ENCODE data around the gene C1QL3.

C1QL3 gene

GRCh38 chr10:16521311-16522016 is at the start of gene C1QL3:
Gene C1QL3 (minus strand): TSS chr10:16521879. CDS start chr10:16521065, 814 bp downstream.
- H3K4me3 ChIP-seq (ENCODE audit: low read depth in 1 of 2, low read length in 2 of 2): peak within 1 kb of the TSS; percentile 38 to 57
- H3K9me3 ChIP-seq (ENCODE audit: control insufficient read depth in 1 of 2, low read length in 2 of 2): no peaks in the 10 kb centered on the region
- peaks cover 15 to 26% of the 10 kb centered on the region in 2 donors for H3K27me3 ChIP-seq (ENCODE audit: control insufficient read depth in 1 of 2, insufficient read depth in 2 of 2, low read length in 2 of 2)
- no peak within 1 kb of the TSS for H3K27ac ChIP-seq (ENCODE audit: low read depth, low read length)
- H3K9ac ChIP-seq (ENCODE audit: low read depth in 1 of 2, low read length in 2 of 2): no peak within 1 kb of the TSS
- H3K36me3 ChIP-seq (ENCODE audit: control insufficient read depth in 1 of 2, insufficient read depth in 2 of 2, low read length in 2 of 2): no peaks in the 10 kb centered on the region
- peaks cover 0 to 3% of the 10 kb centered on the region in 2 donors for H3K4me1 ChIP-seq (ENCODE audit: control insufficient read depth in 1 of 2, insufficient read depth in 2 of 2, low read length in 2 of 2)

GRCh38 chr10:16570731-16571130 is 49.1 kb upstream of the C1QL3 start:
- H3K9me3 ChIP-seq (ENCODE audit: control insufficient read depth in 1 of 2, low read length in 2 of 2): no peaks in the 10 kb centered on the region
- no peaks in the 10 kb centered on the region for H3K27me3 ChIP-seq (ENCODE audit: control insufficient read depth in 1 of 2, insufficient read depth in 2 of 2, low read length in 2 of 2)
- no peak overlapping the region for H3K27ac ChIP-seq (ENCODE audit: low read depth, low read length)
- no peaks in the 10 kb centered on the region for H3K4me1 ChIP-seq (ENCODE audit: control insufficient read depth in 1 of 2, insufficient read depth in 2 of 2, low read length in 2 of 2)
- H3K9ac ChIP-seq (ENCODE audit: low read depth in 1 of 2, low read length in 2 of 2): no peak overlapping the region
- H3K4me3 ChIP-seq (ENCODE audit: low read depth in 1 of 2, low read length in 2 of 2): no peak overlapping the region
- no peaks in the 10 kb centered on the region for H3K36me3 ChIP-seq (ENCODE audit: control insufficient read depth in 1 of 2, insufficient read depth in 2 of 2, low read length in 2 of 2)

GRCh38 chr10:16566202-16566805 is 44.6 kb upstream of the C1QL3 start:
- no peak overlapping the region for H3K4me3 ChIP-seq (ENCODE audit: low read depth in 1 of 2, low read length in 2 of 2)
- no peaks in the 10 kb centered on the region for H3K9me3 ChIP-seq (ENCODE audit: control insufficient read depth in 1 of 2, low read length in 2 of 2)
- no peak overlapping the region for H3K9ac ChIP-seq (ENCODE audit: low read depth in 1 of 2, low read length in 2 of 2)
- no peaks in the 10 kb centered on the region for H3K4me1 ChIP-seq (ENCODE audit: control insufficient read depth in 1 of 2, insufficient read depth in 2 of 2, low read length in 2 of 2)
- no peaks in the 10 kb centered on the region for H3K27me3 ChIP-seq (ENCODE audit: control insufficient read depth in 1 of 2, insufficient read depth in 2 of 2, low read length in 2 of 2)
- no peak overlapping the region for H3K27ac ChIP-seq (ENCODE audit: low read depth, low read length)
- no peaks in the 10 kb centered on the region for H3K36me3 ChIP-seq (ENCODE audit: control insufficient read depth in 1 of 2, insufficient read depth in 2 of 2, low read length in 2 of 2)

- H3K27ac ChIP-seq (ENCODE audit: low read depth, low read length): no peak overlapping the region
- no peaks in the 10 kb centered on the region for H3K27me3 ChIP-seq (ENCODE audit: control insufficient read depth in 1 of 2, insufficient read depth in 2 of 2, low read length in 2 of 2)
- no peaks in the 10 kb centered on the region for H3K4me1 ChIP-seq (ENCODE audit: control insufficient read depth in 1 of 2, insufficient read depth in 2 of 2, low read length in 2 of 2)
- no peaks in the 10 kb centered on the region for H3K9me3 ChIP-seq (ENCODE audit: control insufficient read depth in 1 of 2, low read length in 2 of 2)
- no peaks in the 10 kb centered on the region for H3K36me3 ChIP-seq (ENCODE audit: control insufficient read depth in 1 of 2, insufficient read depth in 2 of 2, low read length in 2 of 2)
- H3K4me3 ChIP-seq (ENCODE audit: low read depth in 1 of 2, low read length in 2 of 2): no peak overlapping the region
- H3K9ac ChIP-seq (ENCODE audit: low read depth in 1 of 2, low read length in 2 of 2): no peak overlapping the region
These were observed 43.9 kb upstream of the C1QL3 start for GRCh38 chr10:16565604-16566003.

GRCh38 chr10:16562891-16563290 is 41.2 kb upstream of the C1QL3 start:
- no peak overlapping the region for H3K4me3 ChIP-seq (ENCODE audit: low read depth in 1 of 2, low read length in 2 of 2)
- no peaks in the 10 kb centered on the region for H3K36me3 ChIP-seq (ENCODE audit: control insufficient read depth in 1 of 2, insufficient read depth in 2 of 2, low read length in 2 of 2)
- H3K4me1 ChIP-seq (ENCODE audit: control insufficient read depth in 1 of 2, insufficient read depth in 2 of 2, low read length in 2 of 2): no peaks in the 10 kb centered on the region
- no peaks in the 10 kb centered on the region for H3K9me3 ChIP-seq (ENCODE audit: control insufficient read depth in 1 of 2, low read length in 2 of 2)
- H3K9ac ChIP-seq (ENCODE audit: low read depth in 1 of 2, low read length in 2 of 2): no peak overlapping the region
- no peak overlapping the region for H3K27ac ChIP-seq (ENCODE audit: low read depth, low read length)
- H3K27me3 ChIP-seq (ENCODE audit: control insufficient read depth in 1 of 2, insufficient read depth in 2 of 2, low read length in 2 of 2): no peaks in the 10 kb centered on the region

- no peaks in the 10 kb centered on the region for H3K27me3 ChIP-seq (ENCODE audit: control insufficient read depth in 1 of 2, insufficient read depth in 2 of 2, low read length in 2 of 2)
These were observed 37.6 kb upstream of the C1QL3 start for GRCh38 chr10:16559236-16559773.

GRCh38 chr10:16547973-16548372 is 26.3 kb upstream of the C1QL3 start:
- H3K27ac ChIP-seq (ENCODE audit: low read depth, low read length): no peak overlapping the region

More at GRCh38 chr10:16559236-16559773, 37.6 kb upstream of the C1QL3 start:
- Histone ChIP-seq H3K9me3 (ENCODE audit: control insufficient read depth in 1 of 2, low read length in 2 of 2) (no peaks in the 10 kb centered on the region), H3K4me1 (ENCODE audit: control insufficient read depth in 1 of 2, insufficient read depth in 2 of 2, low read length in 2 of 2) (no peaks in the 10 kb centered on the region), H3K27ac (ENCODE audit: low read depth, low read length) (no peak overlapping the region), H3K4me3 (ENCODE audit: low read depth in 1 of 2, low read length in 2 of 2) (no peak overlapping the region), H3K9ac (ENCODE audit: low read depth in 1 of 2, low read length in 2 of 2) (no peak overlapping the region), H3K36me3 (ENCODE audit: control insufficient read depth in 1 of 2, insufficient read depth in 2 of 2, low read length in 2 of 2) (no peaks in the 10 kb centered on the region)

GRCh38 chr10:16545116-16545736 is 23.5 kb upstream of the C1QL3 start:
- Histone ChIP-seq H3K36me3 (ENCODE audit: control insufficient read depth in 1 of 2, insufficient read depth in 2 of 2, low read length in 2 of 2) (no peaks in the 10 kb centered on the region), H3K9ac (ENCODE audit: low read depth in 1 of 2, low read length in 2 of 2) (no peak overlapping the region), H3K4me3 (ENCODE audit: low read depth in 1 of 2, low read length in 2 of 2) (no peak overlapping the region), H3K27ac (ENCODE audit: low read depth, low read length) (no peak overlapping the region), H3K4me1 (ENCODE audit: control insufficient read depth in 1 of 2, insufficient read depth in 2 of 2, low read length in 2 of 2) (no peaks in the 10 kb centered on the region), H3K9me3 (ENCODE audit: control insufficient read depth in 1 of 2, low read length in 2 of 2) (no peaks in the 10 kb centered on the region), H3K27me3 (ENCODE audit: control insufficient read depth in 1 of 2, insufficient read depth in 2 of 2, low read length in 2 of 2) (no peaks in the 10 kb centered on the region)

More at GRCh38 chr10:16547973-16548372, 26.3 kb upstream of the C1QL3 start:
- no peaks in the 10 kb centered on the region for H3K9me3 ChIP-seq (ENCODE audit: control insufficient read depth in 1 of 2, low read length in 2 of 2)
- H3K27me3 ChIP-seq (ENCODE audit: control insufficient read depth in 1 of 2, insufficient read depth in 2 of 2, low read length in 2 of 2): no peaks in the 10 kb centered on the region
- H3K9ac ChIP-seq (ENCODE audit: low read depth in 1 of 2, low read length in 2 of 2): no peak overlapping the region
- no peaks in the 10 kb centered on the region for H3K36me3 ChIP-seq (ENCODE audit: control insufficient read depth in 1 of 2, insufficient read depth in 2 of 2, low read length in 2 of 2)
- no peaks in the 10 kb centered on the region for H3K4me1 ChIP-seq (ENCODE audit: control insufficient read depth in 1 of 2, insufficient read depth in 2 of 2, low read length in 2 of 2)
- H3K4me3 ChIP-seq (ENCODE audit: low read depth in 1 of 2, low read length in 2 of 2): no peak overlapping the region

- Histone ChIP-seq H3K36me3 (ENCODE audit: control insufficient read depth in 1 of 2, insufficient read depth in 2 of 2, low read length in 2 of 2) (no peaks in the 10 kb centered on the region), H3K27ac (ENCODE audit: low read depth, low read length) (no peak overlapping the region), H3K9ac (ENCODE audit: low read depth in 1 of 2, low read length in 2 of 2) (no peak overlapping the region), H3K9me3 (ENCODE audit: control insufficient read depth in 1 of 2, low read length in 2 of 2) (no peaks in the 10 kb centered on the region), H3K4me1 (ENCODE audit: control insufficient read depth in 1 of 2, insufficient read depth in 2 of 2, low read length in 2 of 2) (no peaks in the 10 kb centered on the region), H3K27me3 (ENCODE audit: control insufficient read depth in 1 of 2, insufficient read depth in 2 of 2, low read length in 2 of 2) (no peaks in the 10 kb centered on the region), H3K4me3 (ENCODE audit: low read depth in 1 of 2, low read length in 2 of 2) (no peak overlapping the region)
These were observed 22.9 kb upstream of the C1QL3 start for GRCh38 chr10:16544591-16544990.

GRCh38 chr10:16544099-16544498 is 22.4 kb upstream of the C1QL3 start:
- Histone ChIP-seq H3K4me1 (ENCODE audit: control insufficient read depth in 1 of 2, insufficient read depth in 2 of 2, low read length in 2 of 2) (no peaks in the 10 kb centered on the region), H3K9me3 (ENCODE audit: control insufficient read depth in 1 of 2, low read length in 2 of 2) (no peaks in the 10 kb centered on the region), H3K36me3 (ENCODE audit: control insufficient read depth in 1 of 2, insufficient read depth in 2 of 2, low read length in 2 of 2) (no peaks in the 10 kb centered on the region), H3K4me3 (ENCODE audit: low read depth in 1 of 2, low read length in 2 of 2) (no peak overlapping the region), H3K27me3 (ENCODE audit: control insufficient read depth in 1 of 2, insufficient read depth in 2 of 2, low read length in 2 of 2) (no peaks in the 10 kb centered on the region), H3K9ac (ENCODE audit: low read depth in 1 of 2, low read length in 2 of 2) (no peak overlapping the region), H3K27ac (ENCODE audit: low read depth, low read length) (no peak overlapping the region)

Data from duodenal mucosa (tissue), 2 donors.